OCI-LY1 (cell line): Measurements from ENCODE around the gene SH3RF1.
"Not testable (repeated sequence)": the region's sequence is repeated elsewhere in the genome, so short reads cannot be mapped to it uniquely, and the experiment has no call there.

Source experiments
- H2AFZ ChIP-seq: fragments of 200-600 bp; sonication (generic), shearing (Covaris generic); 2 replicates; pipeline ENCODE4 v1.6.0; 2014; ENCODE audit warnings: antibody characterized with exemption, mild to moderate bottlenecking, low read length
- H3F3A ChIP-seq: fragments of 200-600 bp; sonication (generic), shearing (Covaris generic); 2 replicates; pipeline ENCODE4 v1.6.0; 2014; ENCODE audit warnings: mild to moderate bottlenecking, antibody characterized with exemption, low read length, moderate library complexity; ENCODE audit not compliant: insufficient read depth
- H3K27ac ChIP-seq: fragments of 200-600 bp; sonication (generic); 2 replicates; pipeline ENCODE4 v1.5.1; 2014; ENCODE audit warnings: low read length, mixed run types, mild to moderate bottlenecking, low read depth; ENCODE audit not compliant: poor library complexity, severe bottlenecking
- H3K27me3 ChIP-seq: fragments of 200-600 bp; sonication (generic); 2 replicates; pipeline ENCODE4 v1.6.0; 2014; ENCODE audit warnings: antibody characterized with exemption, mild to moderate bottlenecking, low read length, moderate library complexity; ENCODE audit not compliant: insufficient read depth
- H3K36me3 ChIP-seq: fragments of 200-600 bp; sonication (generic); 2 replicates; pipeline ENCODE4 v1.6.1; 2014; ENCODE audit warnings: mild to moderate bottlenecking, antibody characterized with exemption, low read length, moderate library complexity, mixed read lengths; ENCODE audit not compliant: insufficient read depth
- H3K4me1 ChIP-seq: fragments of 200-600 bp; sonication (generic); 2 replicates; pipeline ENCODE4 v1.5.1; 2014; ENCODE audit warnings: mild to moderate bottlenecking, low read length, moderate library complexity; ENCODE audit not compliant: insufficient read depth, severe bottlenecking
- H3K4me2 ChIP-seq: fragments of 200-600 bp; sonication (generic), shearing (Covaris generic); 2 replicates; pipeline ENCODE4 v1.6.1; 2014; ENCODE audit warnings: low read length
- H3K4me3 ChIP-seq: fragments of 200-600 bp; sonication (generic); 2 replicates; pipeline ENCODE4 v1.5.1; 2014; ENCODE audit warnings: low read length, low read depth, mild to moderate bottlenecking, mixed read lengths; ENCODE audit not compliant: poor library complexity, severe bottlenecking
- H3K79me2 ChIP-seq: fragments of 200-600 bp; shearing (Covaris generic); 2 replicates; pipeline ENCODE4 v1.6.1; 2016; ENCODE audit warnings: mixed run types, low read length, mixed read lengths; ENCODE audit not compliant: insufficient read depth
- H3K9ac ChIP-seq: fragments of 200-600 bp; sonication (generic), shearing (Covaris generic); 2 replicates; pipeline ENCODE4 v1.6.1; 2014; ENCODE audit warnings: mild to moderate bottlenecking, low read length, mixed read lengths
- H3K9me2 ChIP-seq: fragments of 200-600 bp; sonication (generic), shearing (Covaris generic); 2 replicates; pipeline ENCODE4 v1.6.1; 2014; ENCODE audit warnings: low read depth, mild to moderate bottlenecking, low read length, mixed read lengths
- H3K9me3 ChIP-seq: fragments of 200-600 bp; shearing (Covaris generic); 2 replicates; pipeline ENCODE4 v1.6.1; 2014; ENCODE audit warnings: low read length, mixed read lengths
- H4K20me1 ChIP-seq: fragments of 200-600 bp; sonication (generic), shearing (Covaris generic); 2 replicates; pipeline ENCODE4 v1.6.0; 2016; ENCODE audit warnings: mild to moderate bottlenecking, low read length; ENCODE audit not compliant: insufficient read depth
- CTCF ChIP-seq: fragments of 200-600 bp; sonication (generic), shearing (Covaris generic); IDR thresholded peaks from 2 replicates; pipeline ENCODE4 v1.5.1; 2017; ENCODE audit warnings: mild to moderate bottlenecking, antibody characterized with exemption, low read length, moderate library complexity, mixed read lengths
- EZH2 ChIP-seq: fragments of 200-600 bp; sonication (generic), shearing (Covaris generic); IDR thresholded peaks from 2 replicates; pipeline ENCODE4 v1.8.0; 2017; ENCODE audit warnings: borderline replicate concordance, mixed run types, mild to moderate bottlenecking, antibody characterized with exemption, low read length, moderate library complexity, mixed read lengths

SH3RF1 gene

DNA sequence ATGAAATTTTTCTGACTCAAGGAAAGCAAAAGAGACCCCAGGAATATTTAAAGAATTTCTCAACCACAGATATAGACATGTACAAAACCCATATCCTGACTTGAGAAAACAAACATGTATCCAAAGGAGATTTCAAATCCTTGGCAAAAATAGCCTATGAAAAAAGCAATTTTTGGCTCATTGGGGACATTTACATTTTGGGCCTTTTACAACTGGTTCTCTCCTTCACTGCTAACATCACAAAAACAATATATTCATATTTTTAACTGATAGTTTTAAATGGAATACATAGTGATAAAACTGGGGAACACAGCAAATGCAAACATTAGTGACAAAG lies 65.0 kb downstream of the SH3RF1 start:
- no peak for TF ChIP-seq CTCF
- no peak for TF ChIP-seq EZH2
- no peak overlapping the region for H2AFZ ChIP-seq
- no peaks in the 10 kb centered on the region for H3K9me2 ChIP-seq
- no peaks in the 10 kb centered on the region for H3K27me3 ChIP-seq
- no peaks in the 10 kb centered on the region for H3F3A ChIP-seq
- no peaks in the 10 kb centered on the region for H3K9me3 ChIP-seq
- H3K4me3 ChIP-seq: no peak overlapping the region
- H3K27ac ChIP-seq: no peak overlapping the region
- no peaks in the 10 kb centered on the region for H3K36me3 ChIP-seq
- no peaks in the 10 kb centered on the region for H3K79me2 ChIP-seq
- no peaks in the 10 kb centered on the region for H4K20me1 ChIP-seq
- H3K9ac ChIP-seq: no peak overlapping the region
- no peaks in the 10 kb centered on the region for H3K4me1 ChIP-seq
- H3K4me2 ChIP-seq: no peak overlapping the region

DNA sequence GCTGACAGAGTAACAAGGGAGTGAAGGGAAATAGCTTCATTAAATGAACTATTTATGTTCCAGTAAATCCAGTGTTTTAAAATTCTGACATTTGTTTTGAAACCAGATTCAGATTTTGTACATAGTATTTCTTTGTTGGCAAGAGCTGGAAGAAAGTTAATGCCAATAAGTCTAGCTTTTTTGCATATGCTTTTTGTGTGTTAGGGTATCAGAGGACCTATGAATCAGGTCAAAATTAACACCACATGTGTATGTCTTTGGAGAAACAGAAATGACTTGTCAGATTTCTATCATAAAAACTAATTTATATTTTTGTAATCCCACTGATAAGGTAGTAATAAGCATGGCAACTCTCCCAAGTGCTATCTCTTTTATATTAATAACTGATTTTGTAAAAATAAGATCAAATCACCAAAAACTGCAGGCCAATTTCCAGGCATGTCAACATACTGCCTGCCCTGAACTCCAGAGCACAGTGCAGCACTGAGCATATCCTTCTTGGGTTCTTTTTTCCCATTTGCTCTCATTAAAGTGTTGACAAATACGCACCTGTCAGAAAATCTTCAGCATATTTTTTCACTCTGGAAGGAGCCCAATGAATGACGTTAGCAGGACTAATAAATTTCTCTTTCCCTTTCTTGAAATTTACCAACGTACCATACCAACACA lies 65.5 kb downstream of the SH3RF1 start:
- no peak overlapping the region for H3K4me3 ChIP-seq

GRCh38 chr4:169203891-169204290 lies 66.9 kb downstream of the SH3RF1 start:
- H3K4me1 ChIP-seq: no peaks in the 10 kb centered on the region

More for the DNA sequence above, 65.5 kb downstream of the SH3RF1 start:
- no peaks in the 10 kb centered on the region for H4K20me1 ChIP-seq
- H3K9ac ChIP-seq: no peak overlapping the region
- no peak overlapping the region for H2AFZ ChIP-seq
- no peaks in the 10 kb centered on the region for H3K9me3 ChIP-seq
- H3K27me3 ChIP-seq: no peaks in the 10 kb centered on the region
- H3K27ac ChIP-seq: no peak overlapping the region
- H3K79me2 ChIP-seq: no peaks in the 10 kb centered on the region
- no peaks in the 10 kb centered on the region for H3F3A ChIP-seq
- no peaks in the 10 kb centered on the region for H3K4me1 ChIP-seq
- H3K36me3 ChIP-seq: no peaks in the 10 kb centered on the region
- no peak overlapping the region for H3K4me2 ChIP-seq
- H3K9me2 ChIP-seq: no peaks in the 10 kb centered on the region
- no peak for TF ChIP-seq EZH2
- no peak for TF ChIP-seq CTCF

DNA sequence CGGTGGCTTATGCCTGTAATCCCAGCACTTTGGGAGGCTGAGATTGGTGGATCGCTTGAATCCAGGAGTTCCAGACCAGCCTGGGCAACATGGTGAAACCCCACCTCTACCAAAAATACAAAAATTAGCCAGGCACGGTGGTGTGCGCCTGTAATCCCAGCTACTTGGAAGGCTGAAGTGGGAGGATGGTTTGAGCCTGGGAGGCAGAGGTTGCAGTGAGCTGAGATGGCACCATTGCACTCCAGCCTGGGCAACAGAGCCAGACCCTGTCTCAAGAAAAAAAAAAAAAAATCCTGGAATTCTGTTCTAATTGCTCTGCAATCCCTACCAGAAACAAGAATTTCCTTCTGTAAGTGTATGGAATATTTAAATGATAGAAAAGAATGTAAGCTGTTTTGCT lies 67.5 kb downstream of the SH3RF1 start:
- not testable (repeated sequence) for H3K36me3 ChIP-seq, H3K4me1 ChIP-seq, H2AFZ ChIP-seq, H3K4me3 ChIP-seq, H3K9ac ChIP-seq, H4K20me1 ChIP-seq, H3K27ac ChIP-seq, H3K79me2 ChIP-seq, H3K9me3 ChIP-seq, H3F3A ChIP-seq, H3K4me2 ChIP-seq, H3K9me2 ChIP-seq, H3K27me3 ChIP-seq

More at GRCh38 chr4:169203891-169204290, 66.9 kb downstream of the SH3RF1 start:
- H4K20me1 ChIP-seq: no peaks in the 10 kb centered on the region
- H3K9me2 ChIP-seq: no peaks in the 10 kb centered on the region
- no peaks in the 10 kb centered on the region for H3F3A ChIP-seq
- H3K27me3 ChIP-seq: no peaks in the 10 kb centered on the region
- H3K79me2 ChIP-seq: no peaks in the 10 kb centered on the region
- no peak overlapping the region for H3K4me3 ChIP-seq
- no peak overlapping the region for H3K27ac ChIP-seq
- TF ChIP-seq CTCF (no peak), EZH2 (no peak)
- H2AFZ ChIP-seq: no peak overlapping the region
- no peaks in the 10 kb centered on the region for H3K9me3 ChIP-seq
- H3K36me3 ChIP-seq: no peaks in the 10 kb centered on the region
- H3K4me2 ChIP-seq: no peak overlapping the region
- H3K9ac ChIP-seq: no peak overlapping the region
